ENCODE results near the gene OR8K5.
"Not testable (repeated sequence)": the region's sequence is repeated elsewhere in the genome, so short reads cannot be mapped to it uniquely, and the experiment has no call there.

The OR8K5 gene

GRCh38 chr11:56160217-56160616 lies at the start of gene OR8K5:
Gene OR8K5 (minus strand): TSS chr11:56160317. CDS start chr11:56160317, 0 bp downstream.
- DNase-seq (ENCODE audit: low read depth in 2 of 2, low spot score in 1 of 2) = no peak

DNA sequence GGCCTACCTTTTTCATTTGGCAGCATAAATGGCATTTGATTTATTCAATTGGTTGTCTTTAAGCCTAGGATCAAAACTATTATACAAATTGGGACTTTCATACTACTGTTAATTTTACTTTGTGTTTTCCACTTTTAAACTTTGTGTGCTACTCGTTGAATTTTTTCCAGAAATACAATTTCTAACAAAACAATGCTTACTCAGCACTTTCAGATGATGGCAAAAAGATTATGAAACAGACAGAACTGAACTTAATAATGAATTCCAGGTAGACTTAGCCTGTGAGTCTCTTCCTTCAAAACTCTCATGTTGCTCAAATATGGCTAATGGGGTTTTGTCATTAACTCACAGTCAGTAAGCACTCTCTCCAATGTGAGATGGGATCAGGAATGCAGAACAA lies 47.7 kb upstream of the OR8K5 start:
- DNase-seq (ENCODE audit: low read depth in 2 of 2, low spot score in 1 of 2) = no peak

DNA sequence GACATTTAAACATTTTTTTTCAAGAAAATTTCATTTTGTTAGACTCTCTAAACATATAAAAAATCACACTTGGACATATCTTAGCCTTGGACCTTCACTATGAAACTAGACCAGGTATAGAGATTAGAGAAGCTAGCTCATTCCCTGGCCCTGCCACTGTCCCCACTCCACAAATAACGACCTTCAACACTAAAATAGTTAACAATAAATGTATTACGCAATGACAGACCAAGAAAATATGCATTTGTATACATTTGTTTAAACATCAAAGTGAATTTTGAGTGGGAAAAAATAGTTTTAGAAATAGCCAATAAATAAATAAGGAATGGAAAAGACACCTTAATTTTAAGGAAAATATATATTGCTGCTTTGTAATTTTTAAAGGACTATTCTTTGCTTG lies 37.2 kb upstream of the OR8K5 start:
- DNase-seq (ENCODE audit: low read depth in 2 of 2, low spot score in 1 of 2) = no peak

DNA sequence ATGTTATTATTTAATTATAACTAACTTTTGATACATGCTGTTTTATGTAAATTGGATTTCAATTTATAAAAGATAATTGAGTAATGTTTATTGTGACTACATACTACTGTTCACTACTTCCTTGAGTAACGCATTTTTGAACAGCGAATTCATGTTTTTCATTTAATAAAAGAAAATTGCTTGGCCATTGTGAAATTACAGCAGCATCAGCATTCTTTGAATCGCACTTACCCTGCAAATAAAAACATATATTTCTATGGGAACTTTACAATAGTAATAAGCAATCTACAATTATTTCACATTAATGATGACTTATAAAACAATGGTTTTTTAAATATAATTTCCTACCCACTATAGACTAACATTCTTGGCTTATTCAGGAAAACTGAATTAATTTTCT lies 36.6 kb upstream of the OR8K5 start:
- DNase-seq (ENCODE audit: low read depth in 2 of 2, low spot score in 1 of 2) = no peak

- DNase-seq (ENCODE audit: low read depth in 2 of 2, low spot score in 1 of 2) = no peak
These were observed 28.5 kb upstream of the OR8K5 start for GRCh38 chr11:56188602-56189001.

GRCh38 chr11:56183459-56183858 lies 23.3 kb upstream of the OR8K5 start:
- DNase-seq (ENCODE audit: low read depth in 2 of 2, low spot score in 1 of 2) = no peak

DNA sequence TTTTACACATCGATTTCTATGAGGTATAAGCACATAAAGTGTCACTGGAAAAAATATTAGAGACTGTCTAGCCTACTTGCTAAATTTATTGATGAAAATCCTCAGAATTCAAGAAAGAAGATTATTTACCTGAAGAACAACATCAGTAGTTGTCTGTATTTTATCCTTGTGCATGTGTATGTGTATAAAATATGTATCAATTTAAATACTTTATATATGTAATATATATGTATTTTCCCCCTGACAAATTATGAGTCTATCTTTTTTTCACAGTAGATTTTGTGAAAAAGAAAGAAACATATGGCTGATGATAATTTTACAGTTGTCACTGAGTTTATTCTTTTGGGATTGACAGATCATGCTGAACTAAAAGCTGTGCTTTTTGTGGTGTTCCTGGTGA lies 16.2 kb upstream of the OR8K5 start, which contains the start of gene OR5J2:
OR5J2 (plus strand) TSS at position 301 of the 400 bp plus-strand sequence; CDS start at position 301, 0 bp downstream.
- no peak for DNase-seq (ENCODE audit: low read depth in 2 of 2, low spot score in 1 of 2)

- DNase-seq (ENCODE audit: low read depth in 2 of 2, low spot score in 1 of 2) = no peak
These were observed 12.2 kb upstream of the OR8K5 start for GRCh38 chr11:56172256-56172830.

DNA sequence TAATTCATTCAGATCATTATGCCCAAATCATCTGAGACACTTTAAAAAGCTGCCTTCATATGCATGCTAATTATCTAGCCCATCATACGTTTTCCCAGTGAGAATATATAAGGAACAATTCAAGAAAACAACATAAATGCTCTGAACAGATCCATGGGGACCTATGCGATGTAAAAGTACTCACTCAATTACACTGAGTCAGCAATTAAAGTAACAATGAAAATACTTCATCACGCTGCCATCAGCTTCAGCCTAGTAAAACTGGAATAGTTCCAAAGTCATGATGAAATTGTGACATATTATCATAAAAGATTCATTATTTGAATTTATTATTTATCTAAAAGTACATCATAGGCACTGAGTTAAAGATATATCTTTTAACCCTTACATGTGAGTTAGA lies 3.7 kb upstream of the OR8K5 start:
- no peak for DNase-seq (ENCODE audit: low read depth in 2 of 2, low spot score in 1 of 2)

DNA sequence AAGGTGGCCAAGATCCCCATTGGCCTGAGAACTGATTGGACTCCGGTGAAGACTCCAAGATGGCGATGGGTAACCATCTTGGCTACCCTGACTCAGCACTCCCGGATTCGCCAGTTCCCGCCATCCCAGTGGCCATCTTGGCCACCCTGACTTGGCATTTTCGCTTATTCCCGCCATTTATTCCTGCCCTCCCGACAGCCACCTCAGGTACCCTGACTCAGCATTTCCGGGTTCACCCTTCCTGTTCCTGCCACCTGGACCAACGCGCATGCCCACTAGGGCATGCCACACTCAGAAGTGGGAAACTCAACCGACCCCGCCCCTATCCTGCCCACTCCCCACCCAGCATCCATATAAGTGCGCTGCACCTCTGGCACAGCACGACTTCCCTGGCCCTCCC lies 7.8 kb downstream of the OR8K5 start:
- DNase-seq (ENCODE audit: low read depth in 2 of 2, low spot score in 1 of 2) = no peak

DNA sequence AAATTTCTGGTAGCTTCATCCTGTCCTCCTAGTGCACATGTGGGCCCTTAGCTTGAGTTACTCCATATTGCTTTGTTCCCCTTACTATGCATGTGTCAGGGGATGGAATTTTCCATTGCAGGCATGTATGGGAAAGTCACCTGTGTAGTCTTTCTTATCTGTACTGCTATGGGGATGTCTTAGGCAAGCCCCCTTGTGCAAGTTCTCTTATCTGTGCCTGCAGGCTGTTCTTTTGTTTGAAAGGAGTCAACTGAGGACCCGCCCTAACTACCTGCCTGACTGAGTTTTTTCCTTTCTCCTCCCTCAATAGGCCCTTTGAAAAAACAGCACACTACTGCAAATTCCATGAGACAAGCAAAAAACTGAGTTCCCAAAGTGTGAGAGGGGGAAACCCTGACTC lies 8.7 kb downstream of the OR8K5 start:
- DNase-seq (ENCODE audit: low read depth in 2 of 2, low spot score in 1 of 2) = no peak

DNA sequence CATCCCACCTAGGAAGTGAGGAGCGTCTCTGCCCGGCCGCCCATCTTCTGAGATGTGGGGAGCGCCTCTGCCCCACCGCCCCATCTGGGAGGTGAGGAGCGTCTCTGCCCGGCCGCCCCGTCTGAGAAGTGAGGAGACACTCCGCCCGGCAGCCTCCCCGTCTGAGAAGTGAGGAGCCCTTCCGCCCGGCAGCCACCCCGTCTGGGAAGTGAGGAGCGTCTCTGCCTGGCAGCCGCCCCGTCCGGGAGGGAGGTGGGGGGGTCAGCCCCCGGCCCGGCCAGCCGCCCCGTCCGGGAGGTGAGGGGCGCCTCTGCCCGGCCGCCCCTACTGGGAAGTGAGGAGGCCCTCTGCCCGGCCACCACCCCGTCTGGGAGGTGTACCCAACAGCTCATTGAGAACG lies 16.4 kb downstream of the OR8K5 start:
- not testable (repeated sequence) for DNase-seq (ENCODE audit: low read depth in 2 of 2, low spot score in 1 of 2)

GRCh38 chr11:56140151-56140661 lies 19.9 kb downstream of the OR8K5 start, which contains the start of gene OR8J3:
Gene OR8J3 (minus strand): TSS chr11:56140201. CDS start chr11:56137718, 2,483 bp downstream.
- DNase-seq (ENCODE audit: low read depth in 2 of 2, low spot score in 1 of 2) = no peak

DNA sequence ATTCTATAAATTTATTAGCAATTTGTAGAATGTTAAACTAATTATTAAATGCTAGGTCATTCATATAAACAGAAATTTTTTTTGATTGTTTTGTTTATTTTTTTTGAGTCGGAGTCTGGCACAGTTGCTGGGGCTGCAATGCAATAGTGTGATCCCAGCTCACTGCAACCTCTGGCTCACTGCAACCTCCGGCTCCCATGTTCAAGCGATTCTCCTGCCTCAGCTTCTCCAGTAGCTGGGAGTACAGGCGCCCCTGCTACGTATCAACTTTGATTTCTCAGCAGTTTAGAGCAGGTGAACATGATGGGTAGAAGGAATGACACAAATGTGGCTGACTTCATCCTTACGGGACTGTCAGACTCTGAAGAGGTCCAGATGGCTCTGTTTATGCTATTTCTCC lies 38.0 kb downstream of the OR8K5 start, which contains the start of gene OR8H3:
OR8H3 (plus strand) TSS at position 301 of the 400 bp plus-strand sequence; CDS start at position 301, 0 bp downstream.
- DNase-seq (ENCODE audit: low read depth in 2 of 2, low spot score in 1 of 2) = no peak
